Activated naive CD4-positive, alpha-beta T cell treated with Interleukin-2 at 50 U/mL for 16 hours (primary cell): ENCODE data around the gene PGLYRP1.

ENCODE experiments used
- DNase-seq: peaks from one replicate; pipeline ENCODE4 v3.0.0-alpha.2; 2020

The PGLYRP1 gene

GRCh38 chr19:46000491-46001246 is 22.2 kb downstream of the PGLYRP1 start:
- DNase-seq, result peak; percentile 68

GRCh38 chr19:45999653-46000121 is 23.2 kb downstream of the PGLYRP1 start:
- no peak for DNase-seq

- DNase-seq, result no peak
These were observed 24.0 kb downstream of the PGLYRP1 start for GRCh38 chr19:45998834-45999233.

GRCh38 chr19:45996933-45997332 is 25.9 kb downstream of the PGLYRP1 start:
- no peak for DNase-seq

GRCh38 chr19:45995715-45996385 is 27.0 kb downstream of the PGLYRP1 start:
- DNase-seq, result no peak

- DNase-seq, result peak; percentile 95
These were observed 27.7 kb downstream of the PGLYRP1 start, which contains the start of gene CCDC61 for GRCh38 chr19:45994998-45995714. TSS of gene CCDC61 (plus strand) at chr19:45995467. CDS start at chr19:46003019, 7,552 bp downstream.

- no peak for DNase-seq
These were observed 28.3 kb downstream of the PGLYRP1 start for GRCh38 chr19:45994456-45994997.

- DNase-seq, result no peak
These were observed 32.6 kb downstream of the PGLYRP1 start for GRCh38 chr19:45990113-45990728.

GRCh38 chr19:45985321-45985720 is 37.5 kb downstream of the PGLYRP1 start:
- DNase-seq, result no peak

GRCh38 chr19:45981350-45981749 is 41.5 kb downstream of the PGLYRP1 start:
- no peak for DNase-seq

GRCh38 chr19:45978156-45978555 is 44.7 kb downstream of the PGLYRP1 start:
- DNase-seq, result no peak

GRCh38 chr19:45976178-45976577 is 46.7 kb downstream of the PGLYRP1 start:
- no peak for DNase-seq

GRCh38 chr19:45975306-45976070 is 47.4 kb downstream of the PGLYRP1 start:
- no peak for DNase-seq

- DNase-seq, result peak; percentile 32
These were observed 49.1 kb downstream of the PGLYRP1 start, which contains the start of gene NOVA2 for GRCh38 chr19:45973553-45974338. TSS of gene NOVA2 (minus strand) at chr19:45973865. CDS start at chr19:45973351, 514 bp downstream.

- no peak for DNase-seq
These were observed 49.8 kb downstream of the PGLYRP1 start for GRCh38 chr19:45972947-45973540.

GRCh38 chr19:45972081-45972946 is 50.5 kb downstream of the PGLYRP1 start:
- peak; percentile 35 for DNase-seq

- DNase-seq, result no peak
These were observed 51.5 kb downstream of the PGLYRP1 start for GRCh38 chr19:45971260-45971902.

GRCh38 chr19:45969676-45970075 is 53.2 kb downstream of the PGLYRP1 start:
- no peak for DNase-seq
